GM23338 (cell line): ENCODE results near the gene RGS6.

Source experiments
- EZH2phosphoT487 ChIP-seq: fragments of 200-600 bp; sonication (generic); IDR thresholded peaks from one replicate; pipeline ENCODE4 v1.8.1; 2018; ENCODE audit warnings: antibody characterized with exemption; ENCODE audit not compliant: unreplicated experiment
- POLR2AphosphoS5 ChIP-seq: IDR thresholded peaks from 2 replicates; pipeline ENCODE4 v1.6.1; 2016; ENCODE audit warnings: antibody characterized with exemption, low read depth
- STAT1 ChIP-seq: IDR thresholded peaks from one replicate; pipeline ENCODE4 v1.6.1; 2016; ENCODE audit warnings: antibody characterized with exemption; ENCODE audit not compliant: unreplicated experiment
- TF ChIP-seq, protein P1 (sequence below), 2 experiments: fragments of 200-600 bp in 1 of 2; sonication (generic) in 1 of 2; conservative IDR thresholded peaks; 2 replicates each; pipeline versions ENCODE4 v1.5.1 to v1.6.1; 2016 to 2017; ENCODE audit warnings: antibody characterized with exemption in 2 of 2, low read depth in 2 of 2, mild to moderate bottlenecking in 2 of 2, moderate library complexity in 1 of 2

DNA sequence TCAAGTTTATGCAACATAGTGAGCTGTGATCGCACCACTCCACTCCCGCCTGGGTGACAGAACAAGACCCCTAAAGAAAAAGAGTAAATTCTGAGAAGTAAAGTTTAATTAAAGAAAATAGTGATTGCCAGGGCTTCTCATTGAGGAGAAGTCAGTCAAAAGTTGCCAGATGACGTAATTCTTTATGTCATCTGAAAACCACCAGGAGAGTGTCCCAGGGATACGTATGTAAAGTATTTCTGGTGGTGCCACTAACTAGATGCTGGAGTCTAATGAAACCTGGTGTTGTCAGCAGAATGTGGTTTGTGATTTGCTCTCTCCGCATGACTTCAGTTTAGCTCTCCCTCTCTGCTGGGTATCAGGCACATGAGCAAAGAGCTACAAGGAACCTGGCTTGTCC, 569.2 kb downstream of the RGS6 start:
- TF ChIP-seq, protein P1, sequence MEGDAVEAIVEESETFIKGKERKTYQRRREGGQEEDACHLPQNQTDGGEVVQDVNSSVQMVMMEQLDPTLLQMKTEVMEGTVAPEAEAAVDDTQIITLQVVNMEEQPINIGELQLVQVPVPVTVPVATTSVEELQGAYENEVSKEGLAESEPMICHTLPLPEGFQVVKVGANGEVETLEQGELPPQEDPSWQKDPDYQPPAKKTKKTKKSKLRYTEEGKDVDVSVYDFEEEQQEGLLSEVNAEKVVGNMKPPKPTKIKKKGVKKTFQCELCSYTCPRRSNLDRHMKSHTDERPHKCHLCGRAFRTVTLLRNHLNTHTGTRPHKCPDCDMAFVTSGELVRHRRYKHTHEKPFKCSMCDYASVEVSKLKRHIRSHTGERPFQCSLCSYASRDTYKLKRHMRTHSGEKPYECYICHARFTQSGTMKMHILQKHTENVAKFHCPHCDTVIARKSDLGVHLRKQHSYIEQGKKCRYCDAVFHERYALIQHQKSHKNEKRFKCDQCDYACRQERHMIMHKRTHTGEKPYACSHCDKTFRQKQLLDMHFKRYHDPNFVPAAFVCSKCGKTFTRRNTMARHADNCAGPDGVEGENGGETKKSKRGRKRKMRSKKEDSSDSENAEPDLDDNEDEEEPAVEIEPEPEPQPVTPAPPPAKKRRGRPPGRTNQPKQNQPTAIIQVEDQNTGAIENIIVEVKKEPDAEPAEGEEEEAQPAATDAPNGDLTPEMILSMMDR (conservative IDR thresholded peaks at IDR 0.05; ENCODE audit: low read depth in 2 of 2) = no peak
- no peak for TF ChIP-seq EZH2phosphoT487
- TF ChIP-seq STAT1 = no peak
- TF ChIP-seq POLR2AphosphoS5 = no peak
